Esophagus muscularis mucosa (tissue), 4 donors: Measurements from ENCODE around the gene STAP2. TPM values are rescaled to one million over a fixed set of nuclear protein-coding genes. Genes with fewer than 3 reads are reported as not detected.

ENCODE experiments used
- DNase-seq: peaks from one replicate; pipeline ENCODE4 v3.0.0-alpha.2; 2017; ENCODE audit errors: extremely low spot score
- H3K27ac ChIP-seq, 4 donors: fragments of 200-600 bp; sonication (generic); replicated peaks in 1 of 4; 1 replicate in 3 of 4; 2 replicates in 1 of 4; pipeline ENCODE4 v1.5.1; 2016 to 2019; ENCODE audit warnings: mild to moderate bottlenecking in 1 of 4
- H3K27me3 ChIP-seq, 4 donors: fragments of 200-600 bp; sonication (generic); one replicate each; pipeline versions ENCODE4 v1.5.1 to v1.6.0; 2016 to 2019
- H3K36me3 ChIP-seq, 4 donors: fragments of 200-600 bp; sonication (generic); one replicate each; pipeline ENCODE4 v1.5.1; 2016 to 2019
- H3K4me1 ChIP-seq, 4 donors: fragments of 200-600 bp; sonication (generic); one replicate each; pipeline ENCODE4 v1.5.1; 2016 to 2019
- H3K4me3 ChIP-seq, 4 donors: fragments of 200-600 bp; sonication (generic); 1 replicate in 2 of 4; 2 replicates in 2 of 4; pipeline ENCODE4 v1.5.1; 2016 to 2019; ENCODE audit warnings: mild to moderate bottlenecking in 4 of 4, moderate library complexity in 1 of 4
- H3K9me3 ChIP-seq, 4 donors: fragments of 200-600 bp; sonication (generic); 1 replicate in 3 of 4; 2 replicates in 1 of 4; pipeline ENCODE4 v1.5.1; 2016 to 2019
- EP300 ChIP-seq: sonication (generic); formaldehyde crosslinking; IDR thresholded peaks from one replicate; pipeline ENCODE4 v1.6.1; 2017; ENCODE audit warnings: antibody characterized with exemption
- POLR2A ChIP-seq: fragments of 450-650 bp; IDR thresholded peaks from one replicate; pipeline ENCODE4 v1.6.1; 2017; ENCODE audit warnings: antibody characterized with exemption, moderate library complexity, mild to moderate bottlenecking, low read depth
- POLR2AphosphoS5 ChIP-seq, 2 donors: sonication (generic); formaldehyde crosslinking; IDR thresholded peaks; one replicate each; pipeline ENCODE4 v1.6.1; 2017; ENCODE audit warnings: antibody characterized with exemption in 2 of 2
- whole genome bisulfite sequencing: methylation state at CpG from one replicate; pipeline ENCODE4 v1.1.5; 2018; 5-methylcytosine and 5-hydroxymethylcytosine counted together
- intact Hi-C: fragments of 100-400 bp; cut with DNase I; formaldehyde crosslinking; loops from one replicate; pipeline ENCODE4 v1.15.1; 2023
- total RNA-seq, 4 donors: library from RNA; depleted of rRNA; stranded (reverse); fragments of >200 nt; gene quantifications; one replicate each; pipeline versions ENCODE4 v1.1.0 to v1.2.1, GENCODE V29; 2016
- TF ChIP-seq, protein P1 (sequence below), 3 experiments: fragments of 200-600 bp in 2 of 3; fragments of 450-650 bp in 1 of 3; sonication (generic) in 2 of 3; IDR thresholded peaks; one replicate each; pipeline ENCODE4 v1.5.1; 2017 to 2019; ENCODE audit warnings: antibody characterized with exemption in 3 of 3, mild to moderate bottlenecking in 2 of 3, moderate library complexity in 1 of 3

The STAP2 gene
- total RNA-seq, 4 donors from 2014 or later: 0.52 to 3.3 (median 1.7) TPM; not detected in 1

DNA sequence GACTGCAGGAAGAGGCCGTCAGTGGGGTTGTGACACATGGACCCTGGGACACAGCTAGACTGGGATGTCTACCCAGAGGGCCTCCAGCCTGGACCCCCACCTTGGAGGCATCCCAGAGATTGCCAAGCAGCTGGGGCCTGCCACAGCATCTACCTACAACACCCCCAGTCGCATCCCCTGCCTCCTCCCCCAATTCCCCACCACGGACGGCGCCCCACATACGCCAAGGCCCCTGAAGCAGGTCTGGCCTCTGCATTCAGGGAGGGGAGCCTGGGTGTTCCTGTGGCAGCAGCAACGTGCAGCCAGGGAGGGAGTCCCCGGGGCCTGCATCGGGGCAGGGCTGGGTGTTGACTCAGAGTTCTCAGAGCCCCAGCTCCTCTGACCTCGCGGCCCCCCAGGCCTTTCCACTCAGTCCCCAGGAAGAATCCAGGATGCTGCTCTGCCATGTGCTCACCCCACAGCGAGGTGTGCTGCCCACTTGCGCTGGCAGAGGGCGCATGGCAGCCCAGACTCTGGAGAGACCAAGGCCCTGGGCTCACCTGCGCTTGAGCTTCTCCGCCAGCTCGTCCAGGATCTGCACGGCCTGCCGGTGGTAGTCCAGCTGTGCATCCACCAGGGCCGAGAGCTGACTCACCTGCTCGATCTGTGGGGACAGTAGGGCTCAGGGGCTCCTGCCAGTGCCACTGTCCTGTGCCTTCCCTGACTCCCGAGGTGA, 24.4 kb upstream of the STAP2 start:
- WGBS: 73% methylated on average over 5 of the region's 22 CpGs
- H3K9me3 ChIP-seq: no peaks in the 10 kb centered on the region
- H3K4me3 ChIP-seq: no peak overlapping the region
- intact Hi-C loops: no loop called here
- no peaks in the 10 kb centered on the region for H3K27me3 ChIP-seq
- no peak for DNase-seq
- H3K36me3 ChIP-seq: peaks cover 52 to 91% (median 85%) of the 10 kb centered on the region in 4 donors
- TF ChIP-seq, protein P1, sequence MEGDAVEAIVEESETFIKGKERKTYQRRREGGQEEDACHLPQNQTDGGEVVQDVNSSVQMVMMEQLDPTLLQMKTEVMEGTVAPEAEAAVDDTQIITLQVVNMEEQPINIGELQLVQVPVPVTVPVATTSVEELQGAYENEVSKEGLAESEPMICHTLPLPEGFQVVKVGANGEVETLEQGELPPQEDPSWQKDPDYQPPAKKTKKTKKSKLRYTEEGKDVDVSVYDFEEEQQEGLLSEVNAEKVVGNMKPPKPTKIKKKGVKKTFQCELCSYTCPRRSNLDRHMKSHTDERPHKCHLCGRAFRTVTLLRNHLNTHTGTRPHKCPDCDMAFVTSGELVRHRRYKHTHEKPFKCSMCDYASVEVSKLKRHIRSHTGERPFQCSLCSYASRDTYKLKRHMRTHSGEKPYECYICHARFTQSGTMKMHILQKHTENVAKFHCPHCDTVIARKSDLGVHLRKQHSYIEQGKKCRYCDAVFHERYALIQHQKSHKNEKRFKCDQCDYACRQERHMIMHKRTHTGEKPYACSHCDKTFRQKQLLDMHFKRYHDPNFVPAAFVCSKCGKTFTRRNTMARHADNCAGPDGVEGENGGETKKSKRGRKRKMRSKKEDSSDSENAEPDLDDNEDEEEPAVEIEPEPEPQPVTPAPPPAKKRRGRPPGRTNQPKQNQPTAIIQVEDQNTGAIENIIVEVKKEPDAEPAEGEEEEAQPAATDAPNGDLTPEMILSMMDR (IDR thresholded peaks at IDR 0.05): no peak
- TF ChIP-seq POLR2AphosphoS5 (IDR thresholded peaks at IDR 0.05): no peak
- no peak for TF ChIP-seq POLR2A
- no peak for TF ChIP-seq EP300
- peaks cover 5 to 37% (median 28%) of the 10 kb centered on the region in 4 donors for H3K4me1 ChIP-seq
- no peak overlapping the region for H3K27ac ChIP-seq

DNA sequence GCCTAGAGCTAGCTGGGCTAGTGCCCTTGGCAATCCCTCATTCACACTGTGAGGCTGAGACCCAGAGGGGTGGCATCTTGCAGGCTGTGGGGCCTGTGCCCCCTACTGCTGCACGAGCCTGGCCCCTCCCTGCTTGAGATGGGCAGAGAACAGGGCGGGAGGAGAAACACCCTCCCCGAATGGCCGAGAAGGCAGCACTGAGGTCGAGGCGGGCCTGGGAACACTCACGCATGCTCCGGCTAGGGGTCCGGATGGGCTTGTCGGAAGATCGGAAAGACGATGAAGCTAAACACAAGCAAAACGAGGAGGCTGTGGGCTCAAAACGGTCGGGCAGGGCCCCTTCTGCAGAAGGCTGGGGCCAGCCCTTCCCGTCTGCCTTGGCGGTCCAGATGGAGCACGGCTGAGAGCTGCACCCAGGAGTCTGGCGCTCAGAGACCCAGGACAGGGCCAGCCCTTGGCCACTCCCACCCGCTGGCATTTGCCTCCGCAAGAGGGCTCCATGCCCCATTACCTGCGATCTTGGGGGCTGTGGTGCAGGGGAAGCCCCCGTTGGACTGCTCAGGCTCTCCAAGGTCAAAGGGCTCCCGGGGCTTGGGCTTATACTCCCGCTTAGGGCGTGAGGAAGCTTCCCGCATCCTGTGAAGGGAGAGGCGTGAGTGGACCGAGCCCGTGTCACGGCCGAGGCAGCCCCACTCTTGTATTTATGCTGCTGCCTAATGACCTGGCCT, 23.6 kb upstream of the STAP2 start:
- 85% methylated on average over 20 of the region's 32 CpGs for WGBS
- TF ChIP-seq, protein P1 (IDR thresholded peaks at IDR 0.05): no peak
- TF ChIP-seq EP300 (no peak), POLR2AphosphoS5 (IDR thresholded peaks at IDR 0.05) (no peak), POLR2A (no peak)
- Histone ChIP-seq H3K4me1 (peaks cover 0 to 30% (median 21%) of the 10 kb centered on the region in 4 donors), H3K4me3 (no peak overlapping the region), H3K27me3 (no peaks in the 10 kb centered on the region), H3K36me3 (peaks cover 52 to 97% (median 86%) of the 10 kb centered on the region in 4 donors), H3K27ac (peak overlapping the region in 1 of 4 donors; percentile 63), H3K9me3 (no peaks in the 10 kb centered on the region)
- no peak for DNase-seq
- intact Hi-C loops: no loop called here

DNA sequence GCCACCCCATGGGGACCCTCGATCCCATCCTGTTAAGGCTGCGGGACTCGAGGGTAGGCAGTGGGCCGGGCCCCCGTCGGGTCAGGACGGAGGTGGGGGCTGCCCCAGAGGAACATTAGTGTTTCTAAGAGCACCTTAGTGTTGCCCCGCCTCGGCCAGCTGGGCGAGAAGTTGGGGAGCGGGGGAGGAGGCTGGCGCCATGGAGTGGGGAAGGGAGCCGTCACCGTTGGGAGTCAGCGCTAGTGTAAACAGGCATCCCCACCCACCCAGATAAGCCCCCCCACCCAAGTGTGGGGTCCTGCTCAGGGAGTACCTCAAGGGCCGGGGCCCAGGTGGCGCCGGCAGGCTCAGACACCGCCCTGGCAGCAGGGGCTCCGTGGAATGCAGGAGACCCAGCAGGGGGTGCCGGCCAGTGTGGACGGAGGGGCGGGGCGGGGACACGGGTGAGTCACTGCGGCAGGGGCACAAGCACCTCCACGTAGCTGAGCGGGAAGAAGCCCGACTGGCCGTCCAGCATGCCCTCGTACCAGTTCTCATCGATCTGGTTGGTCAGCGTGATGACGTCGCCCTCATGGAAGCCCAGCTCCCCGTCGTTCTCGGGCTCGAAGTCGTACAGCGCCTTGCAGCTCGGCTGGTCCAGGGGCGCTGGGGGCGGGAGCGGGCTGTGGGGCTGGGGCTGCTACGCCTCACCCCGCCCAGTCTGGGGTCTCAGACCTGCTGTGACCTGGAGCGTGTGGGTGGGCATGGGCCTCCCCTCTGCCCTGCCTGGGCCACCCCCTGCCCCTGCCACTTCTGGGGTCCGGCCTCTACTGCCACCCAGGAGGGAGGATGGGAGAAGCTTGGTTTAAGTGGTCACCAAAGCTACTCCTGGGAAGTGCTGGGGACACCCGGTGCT, 22.8 kb upstream of the STAP2 start:
- no peak for TF ChIP-seq POLR2AphosphoS5 (IDR thresholded peaks at IDR 0.05)
- no peak for TF ChIP-seq EP300
- TF ChIP-seq POLR2A: no peak
- TF ChIP-seq, protein P1 (IDR thresholded peaks at IDR 0.05): no peak
- no peak for DNase-seq
- Histone ChIP-seq H3K4me1 (peaks cover 0 to 25% (median 20%) of the 10 kb centered on the region in 4 donors), H3K9me3 (no peaks in the 10 kb centered on the region), H3K36me3 (peaks cover 52 to 89% (median 80%) of the 10 kb centered on the region in 4 donors), H3K27ac (peak overlapping the region; percentile 23 to 63 (median 46)), H3K27me3 (no peaks in the 10 kb centered on the region), H3K4me3 (no peak overlapping the region)
- intact Hi-C loops: no loop called here
- WGBS: 94% methylated on average over 23 of the region's 50 CpGs

DNA sequence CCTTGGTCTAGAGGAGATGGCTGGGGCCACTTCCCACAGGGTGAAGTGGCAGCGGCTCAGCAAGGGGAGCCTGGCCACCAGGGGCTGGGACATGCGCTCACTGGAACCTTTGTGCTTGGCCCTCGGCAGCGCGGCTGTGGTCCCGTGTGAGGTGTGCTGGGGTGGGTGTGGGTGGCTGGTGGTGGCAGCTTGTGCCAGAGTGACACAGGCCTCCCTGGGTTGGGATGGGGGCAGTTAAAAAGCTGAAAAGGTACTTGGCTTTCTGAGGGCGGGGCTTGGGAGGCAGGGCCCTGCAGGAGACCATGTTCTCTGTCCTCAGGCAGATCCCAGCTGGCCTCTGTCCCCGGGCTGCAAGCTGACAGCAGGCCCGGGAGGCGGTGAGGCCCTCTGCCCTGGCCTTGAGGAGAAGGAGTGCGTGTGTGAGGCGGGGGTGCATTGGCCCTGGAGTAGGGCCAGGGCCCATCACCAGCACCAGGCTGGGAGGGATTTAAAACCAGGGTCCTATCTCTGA, 22.1 kb upstream of the STAP2 start:
- Histone ChIP-seq H3K4me1 (peaks cover 0 to 25% (median 20%) of the 10 kb centered on the region in 4 donors), H3K9me3 (no peaks in the 10 kb centered on the region), H3K27me3 (no peaks in the 10 kb centered on the region), H3K4me3 (no peak overlapping the region), H3K27ac (peak overlapping the region; percentile 23 to 63 (median 46)), H3K36me3 (peaks cover 46 to 85% (median 77%) of the 10 kb centered on the region in 4 donors)
- intact Hi-C loops: no loop called here
- TF ChIP-seq, protein P1 (IDR thresholded peaks at IDR 0.05): no peak
- TF ChIP-seq POLR2A (no peak), POLR2AphosphoS5 (IDR thresholded peaks at IDR 0.05) (no peak), EP300 (no peak)
- WGBS: 61% methylated on average over 7 of the region's 12 CpGs
- DNase-seq: no peak
